Activated CD8-positive, alpha-beta memory T cell treated with anti-CD3 and anti-CD28 coated beads for 1 hour (primary cell): ENCODE results near the gene CTAGE6.
"Not testable (repeated sequence)": the region's sequence is repeated elsewhere in the genome, so short reads cannot be mapped to it uniquely, and the experiment has no call there.

ENCODE experiments used
- DNase-seq, 2 donors: peaks; one replicate each; pipeline ENCODE4 v3.0.0-alpha.2; 2020; ENCODE audit warnings: low read depth in 1 of 2; ENCODE audit errors: extremely low read depth in 1 of 2

Gene CTAGE6

DNA sequence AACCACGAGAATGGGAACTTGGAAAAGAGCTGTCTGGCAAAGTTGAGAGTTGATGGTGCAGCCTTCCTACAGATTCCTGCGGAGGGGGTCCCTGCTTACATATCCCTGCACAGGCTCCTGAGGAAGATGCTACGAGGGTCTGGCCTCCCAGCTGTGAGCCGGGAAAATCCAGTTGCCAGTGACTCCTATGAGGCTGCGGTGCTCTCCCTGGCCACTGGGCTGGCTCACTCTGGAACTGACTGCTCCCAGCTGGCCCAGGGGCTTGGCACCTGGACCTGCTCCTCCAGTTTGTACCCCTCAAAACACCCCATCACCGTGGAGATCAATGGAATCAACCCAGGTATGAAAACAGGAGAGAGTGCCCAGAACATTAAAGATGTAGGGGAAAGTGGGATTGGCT is 37.2 kb downstream of the CTAGE6 start:
- DNase-seq: not testable (repeated sequence)

DNA sequence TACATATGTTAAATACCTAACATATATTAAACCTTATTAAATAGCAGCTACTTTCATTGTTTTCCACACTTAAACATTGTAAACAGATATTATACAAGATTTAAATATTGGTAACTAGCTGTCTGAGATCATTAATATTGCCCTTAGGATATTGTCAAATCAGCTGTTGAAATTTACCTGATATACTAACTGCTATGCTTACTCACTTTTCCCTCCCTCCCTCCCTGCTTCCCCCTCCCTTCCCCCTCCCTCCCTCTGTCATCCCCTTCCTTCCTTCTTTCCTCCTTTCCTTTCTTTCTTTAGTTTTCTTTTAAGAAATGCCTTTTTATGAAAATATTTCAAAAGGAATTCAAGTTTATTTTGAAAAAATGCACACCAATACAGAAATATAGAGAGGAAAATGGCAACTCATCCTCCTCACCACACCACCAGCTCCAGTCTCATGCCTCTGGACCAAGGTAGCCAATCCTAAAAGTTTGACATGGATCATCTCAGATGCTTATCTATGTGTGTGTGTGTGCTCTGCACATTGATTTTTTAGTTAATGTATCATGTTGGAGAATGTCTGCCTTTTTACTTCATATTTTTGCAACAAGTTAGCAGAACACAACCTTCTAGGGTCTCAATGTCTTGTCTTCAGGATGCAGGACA is 41.8 kb downstream of the CTAGE6 start:
- not testable (repeated sequence) for DNase-seq

GRCh38 chr7:143714581-143715454 is 42.7 kb downstream of the CTAGE6 start:
- not testable (repeated sequence) for DNase-seq

DNA sequence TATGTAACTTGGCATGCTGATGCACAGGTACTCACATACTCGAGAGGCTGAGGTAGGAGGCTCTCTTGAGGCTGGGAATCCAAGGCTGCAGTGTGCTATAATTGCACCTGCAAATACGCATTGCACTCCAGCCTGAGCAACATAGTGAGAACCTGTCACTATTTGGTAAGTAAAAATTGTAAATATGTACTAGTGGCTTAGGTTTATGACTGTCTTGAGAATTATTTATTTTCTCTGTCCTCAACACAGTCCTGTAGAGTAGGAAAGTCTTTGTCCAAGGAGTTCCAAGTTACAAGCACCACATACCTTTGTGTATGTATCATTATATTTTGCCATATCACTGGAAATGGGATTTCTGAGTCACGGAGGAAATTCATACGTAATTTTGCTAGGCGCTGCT is 45.1 kb downstream of the CTAGE6 start:
- DNase-seq: not testable (repeated sequence)

- not testable (repeated sequence) for DNase-seq
Observed at GRCh38 chr7:143711727-143712324, 45.7 kb downstream of the CTAGE6 start.

- DNase-seq: not testable (repeated sequence)
Observed at GRCh38 chr7:143709895-143710294, 47.6 kb downstream of the CTAGE6 start.
